HG02884 (cell line): ENCODE data around the gene CCRL2.
"Not testable (repeated sequence)": the region's sequence is repeated elsewhere in the genome, so short reads cannot be mapped to it uniquely, and the experiment has no call there.

Experiments
- ATAC-seq: cut with Tn5 transposase; IDR thresholded peaks from one replicate; pipeline ENCODE4 v1.9.1; 2021; ENCODE audit warnings: mild to moderate bottlenecking, moderate library complexity; ENCODE audit not compliant: unreplicated experiment

Gene CCRL2

GRCh38 chr3:46427404-46427803, 20.3 kb downstream of the CCRL2 start:
- ATAC-seq: not testable (repeated sequence)

- ATAC-seq: no peak
Observed at GRCh38 chr3:46427916-46428833, 21.1 kb downstream of the CCRL2 start.

- ATAC-seq: no peak
Observed at GRCh38 chr3:46429250-46429649, 22.2 kb downstream of the CCRL2 start.

- no peak for ATAC-seq
Observed at GRCh38 chr3:46429671-46430070, 22.6 kb downstream of the CCRL2 start.

GRCh38 chr3:46430879-46431278, 23.8 kb downstream of the CCRL2 start:
- ATAC-seq: not testable (repeated sequence)

GRCh38 chr3:46431905-46432304, 24.8 kb downstream of the CCRL2 start:
- ATAC-seq: not testable (repeated sequence)

GRCh38 chr3:46433118-46433517, 26.1 kb downstream of the CCRL2 start:
- not testable (repeated sequence) for ATAC-seq

- ATAC-seq: no peak
Observed at GRCh38 chr3:46433841-46434240, 26.8 kb downstream of the CCRL2 start.

- ATAC-seq: no peak
Observed at GRCh38 chr3:46435081-46435726, 28.1 kb downstream of the CCRL2 start.

GRCh38 chr3:46438831-46439230, 31.8 kb downstream of the CCRL2 start:
- ATAC-seq: no peak

- ATAC-seq: peak; percentile 84
Observed at GRCh38 chr3:46440531-46441294, 33.7 kb downstream of the CCRL2 start.

- ATAC-seq: no peak
Observed at GRCh38 chr3:46442576-46443530, 35.8 kb downstream of the CCRL2 start.

GRCh38 chr3:46447228-46447985, 40.3 kb downstream of the CCRL2 start:
- ATAC-seq: no peak

- ATAC-seq: no peak
Observed at GRCh38 chr3:46448721-46449120, 41.7 kb downstream of the CCRL2 start.

- no peak for ATAC-seq
Observed at GRCh38 chr3:46449755-46450552, 42.9 kb downstream of the CCRL2 start.

- no peak for ATAC-seq
Observed at GRCh38 chr3:46453526-46454208, 46.6 kb downstream of the CCRL2 start.

- no peak for ATAC-seq
Observed at GRCh38 chr3:46454209-46454595, 47.1 kb downstream of the CCRL2 start.

- ATAC-seq: no peak
Observed at GRCh38 chr3:46454606-46455005, 47.5 kb downstream of the CCRL2 start.
